Choroid plexus epithelial cell (primary cell): ENCODE measurements around the gene DIP2B.

Experiments
- DNase-seq: peaks from one replicate; pipeline ENCODE4 v3.0.0-alpha.2; 2010; ENCODE audit warnings: low read depth
- H3K4me3 ChIP-seq: 2 replicates; pipeline ENCODE4 v1.5.1; 2011; ENCODE audit warnings: low read depth, mild to moderate bottlenecking, control low read depth, low read length, moderate library complexity
- TF ChIP-seq, protein P1 (sequence below): conservative IDR thresholded peaks from 2 replicates; pipeline ENCODE4 v1.5.1; 2011; ENCODE audit warnings: low read depth, mild to moderate bottlenecking, control low read depth, inconsistent platforms, low read length, moderate library complexity

The DIP2B gene, protein sequence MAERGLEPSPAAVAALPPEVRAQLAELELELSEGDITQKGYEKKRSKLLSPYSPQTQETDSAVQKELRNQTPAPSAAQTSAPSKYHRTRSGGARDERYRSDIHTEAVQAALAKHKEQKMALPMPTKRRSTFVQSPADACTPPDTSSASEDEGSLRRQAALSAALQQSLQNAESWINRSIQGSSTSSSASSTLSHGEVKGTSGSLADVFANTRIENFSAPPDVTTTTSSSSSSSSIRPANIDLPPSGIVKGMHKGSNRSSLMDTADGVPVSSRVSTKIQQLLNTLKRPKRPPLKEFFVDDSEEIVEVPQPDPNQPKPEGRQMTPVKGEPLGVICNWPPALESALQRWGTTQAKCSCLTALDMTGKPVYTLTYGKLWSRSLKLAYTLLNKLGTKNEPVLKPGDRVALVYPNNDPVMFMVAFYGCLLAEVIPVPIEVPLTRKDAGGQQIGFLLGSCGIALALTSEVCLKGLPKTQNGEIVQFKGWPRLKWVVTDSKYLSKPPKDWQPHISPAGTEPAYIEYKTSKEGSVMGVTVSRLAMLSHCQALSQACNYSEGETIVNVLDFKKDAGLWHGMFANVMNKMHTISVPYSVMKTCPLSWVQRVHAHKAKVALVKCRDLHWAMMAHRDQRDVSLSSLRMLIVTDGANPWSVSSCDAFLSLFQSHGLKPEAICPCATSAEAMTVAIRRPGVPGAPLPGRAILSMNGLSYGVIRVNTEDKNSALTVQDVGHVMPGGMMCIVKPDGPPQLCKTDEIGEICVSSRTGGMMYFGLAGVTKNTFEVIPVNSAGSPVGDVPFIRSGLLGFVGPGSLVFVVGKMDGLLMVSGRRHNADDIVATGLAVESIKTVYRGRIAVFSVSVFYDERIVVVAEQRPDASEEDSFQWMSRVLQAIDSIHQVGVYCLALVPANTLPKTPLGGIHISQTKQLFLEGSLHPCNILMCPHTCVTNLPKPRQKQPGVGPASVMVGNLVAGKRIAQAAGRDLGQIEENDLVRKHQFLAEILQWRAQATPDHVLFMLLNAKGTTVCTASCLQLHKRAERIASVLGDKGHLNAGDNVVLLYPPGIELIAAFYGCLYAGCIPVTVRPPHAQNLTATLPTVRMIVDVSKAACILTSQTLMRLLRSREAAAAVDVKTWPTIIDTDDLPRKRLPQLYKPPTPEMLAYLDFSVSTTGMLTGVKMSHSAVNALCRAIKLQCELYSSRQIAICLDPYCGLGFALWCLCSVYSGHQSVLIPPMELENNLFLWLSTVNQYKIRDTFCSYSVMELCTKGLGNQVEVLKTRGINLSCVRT (N-terminal part only)

DNA sequence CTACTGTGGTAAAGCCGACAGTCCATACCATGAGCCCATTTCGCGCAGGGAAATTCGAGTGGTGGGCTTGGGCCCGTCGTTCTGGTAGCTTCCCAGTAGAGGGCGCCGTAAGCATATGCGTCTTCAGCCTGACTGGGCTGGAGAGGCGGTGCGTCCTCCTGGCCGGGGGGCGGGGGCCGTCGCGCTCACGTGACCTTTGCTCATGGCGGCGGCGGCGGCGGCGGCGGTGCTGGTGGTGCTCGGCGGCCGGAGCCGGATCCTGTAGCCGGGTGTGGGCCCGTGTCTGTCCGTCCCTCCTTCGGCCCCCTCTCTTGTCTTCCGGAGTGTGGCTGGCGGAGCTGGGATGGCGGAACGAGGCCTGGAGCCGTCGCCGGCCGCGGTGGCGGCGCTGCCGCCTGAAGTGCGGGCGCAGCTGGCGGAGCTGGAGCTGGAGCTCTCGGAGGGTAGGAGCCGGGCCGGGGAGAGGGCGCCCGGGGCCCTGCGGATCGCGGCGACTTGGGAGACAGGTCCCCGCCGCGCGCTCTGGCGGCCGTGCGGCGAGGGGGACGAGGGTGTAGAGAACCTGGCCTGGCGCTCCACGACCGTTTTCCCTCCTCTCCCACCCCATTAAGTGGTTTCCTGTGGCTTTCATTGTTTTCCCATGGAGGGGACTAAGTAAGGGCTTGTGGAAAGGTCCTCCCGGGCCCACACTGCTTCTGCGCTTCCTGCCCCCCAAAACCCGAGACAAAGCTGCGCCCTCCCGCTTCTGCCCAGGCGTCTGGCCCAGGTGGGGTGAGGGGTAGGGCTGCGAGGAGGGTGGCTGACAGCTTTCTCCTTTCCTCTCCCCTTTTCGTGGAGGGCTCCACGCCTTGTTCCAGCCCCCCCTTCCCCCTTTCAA is at the start of gene DIP2B:
DIP2B (plus strand) TSS at position 188 of the 877 bp plus-strand sequence; CDS start at position 344, 156 bp downstream.
- TF ChIP-seq, protein P1, sequence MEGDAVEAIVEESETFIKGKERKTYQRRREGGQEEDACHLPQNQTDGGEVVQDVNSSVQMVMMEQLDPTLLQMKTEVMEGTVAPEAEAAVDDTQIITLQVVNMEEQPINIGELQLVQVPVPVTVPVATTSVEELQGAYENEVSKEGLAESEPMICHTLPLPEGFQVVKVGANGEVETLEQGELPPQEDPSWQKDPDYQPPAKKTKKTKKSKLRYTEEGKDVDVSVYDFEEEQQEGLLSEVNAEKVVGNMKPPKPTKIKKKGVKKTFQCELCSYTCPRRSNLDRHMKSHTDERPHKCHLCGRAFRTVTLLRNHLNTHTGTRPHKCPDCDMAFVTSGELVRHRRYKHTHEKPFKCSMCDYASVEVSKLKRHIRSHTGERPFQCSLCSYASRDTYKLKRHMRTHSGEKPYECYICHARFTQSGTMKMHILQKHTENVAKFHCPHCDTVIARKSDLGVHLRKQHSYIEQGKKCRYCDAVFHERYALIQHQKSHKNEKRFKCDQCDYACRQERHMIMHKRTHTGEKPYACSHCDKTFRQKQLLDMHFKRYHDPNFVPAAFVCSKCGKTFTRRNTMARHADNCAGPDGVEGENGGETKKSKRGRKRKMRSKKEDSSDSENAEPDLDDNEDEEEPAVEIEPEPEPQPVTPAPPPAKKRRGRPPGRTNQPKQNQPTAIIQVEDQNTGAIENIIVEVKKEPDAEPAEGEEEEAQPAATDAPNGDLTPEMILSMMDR, result peak; percentile 91
- peak; percentile 92 for DNase-seq
- peak within 1 kb of the TSS; percentile 90 for H3K4me3 ChIP-seq

DNA sequence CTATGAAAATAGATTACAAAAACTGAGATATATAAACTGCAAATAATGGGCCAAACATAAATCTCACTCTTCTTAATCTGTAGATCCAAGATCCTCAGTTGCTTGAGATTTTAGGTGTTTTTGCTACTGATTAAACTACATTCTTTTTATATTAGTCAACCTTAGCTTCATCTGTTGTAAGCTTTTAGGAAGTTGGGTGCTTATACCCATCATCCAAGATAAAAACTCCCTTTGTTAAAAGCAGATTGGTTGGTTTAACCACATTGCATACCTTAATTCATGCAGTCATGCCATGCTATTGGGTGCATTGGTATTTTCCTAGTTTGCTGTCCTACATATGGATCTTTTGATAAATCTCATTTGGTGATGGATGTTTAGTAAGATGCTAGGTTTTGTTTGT is 46.2 kb upstream of the DIP2B start:
- peak; percentile 40 for DNase-seq
- no peak overlapping the region for H3K4me3 ChIP-seq
- TF ChIP-seq, protein P1, result no peak

DNA sequence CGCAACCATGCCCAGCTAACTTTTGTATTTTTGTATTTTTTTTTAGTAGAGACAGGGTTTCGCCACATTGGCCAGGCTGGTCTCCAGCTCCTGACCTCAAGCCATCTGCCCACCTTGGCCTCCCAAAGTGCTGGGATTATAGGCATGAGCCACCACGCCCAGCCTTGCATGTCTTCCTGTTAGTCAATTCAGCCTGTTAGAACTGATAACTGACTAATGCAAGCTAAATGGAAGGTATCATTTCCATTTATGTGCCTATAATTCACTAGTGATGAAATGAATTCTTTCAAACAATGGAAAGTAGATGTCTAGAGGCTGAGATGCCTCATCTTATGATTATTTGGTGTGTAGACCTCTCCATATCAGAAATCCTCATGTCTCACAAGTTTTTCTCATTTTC is 37.3 kb upstream of the DIP2B start:
- TF ChIP-seq, protein P1, result no peak
- H3K4me3 ChIP-seq, result no peak overlapping the region
- no peak for DNase-seq

DNA sequence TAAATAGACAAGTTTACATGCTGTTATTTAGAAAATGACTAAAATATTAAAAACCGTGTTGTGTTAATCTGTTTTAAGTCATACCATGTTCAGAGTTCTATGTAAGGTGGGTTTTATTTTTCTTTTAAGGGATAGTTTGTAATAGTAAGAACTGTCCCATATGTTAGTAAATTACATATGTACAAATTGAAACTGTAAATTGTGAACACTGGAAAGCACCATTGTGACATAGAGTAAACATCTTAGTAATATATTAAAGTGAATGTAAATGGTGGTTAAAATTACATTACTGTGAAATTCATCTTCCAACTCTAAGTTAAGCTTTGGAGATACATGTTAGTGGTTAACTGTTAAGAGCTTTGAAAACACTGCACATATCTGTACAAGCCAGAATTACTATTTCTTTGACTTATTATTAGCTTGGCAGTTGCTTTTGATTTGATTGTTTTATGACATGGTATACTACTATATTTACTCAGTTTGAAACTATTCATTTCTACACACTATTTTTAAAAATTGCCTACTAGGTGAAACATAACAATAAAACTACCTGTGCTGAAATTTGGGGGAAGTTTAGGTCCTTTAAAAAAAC is 27.4 kb upstream of the DIP2B start:
- TF ChIP-seq, protein P1, result no peak
- no peak for DNase-seq
- no peak overlapping the region for H3K4me3 ChIP-seq

DNA sequence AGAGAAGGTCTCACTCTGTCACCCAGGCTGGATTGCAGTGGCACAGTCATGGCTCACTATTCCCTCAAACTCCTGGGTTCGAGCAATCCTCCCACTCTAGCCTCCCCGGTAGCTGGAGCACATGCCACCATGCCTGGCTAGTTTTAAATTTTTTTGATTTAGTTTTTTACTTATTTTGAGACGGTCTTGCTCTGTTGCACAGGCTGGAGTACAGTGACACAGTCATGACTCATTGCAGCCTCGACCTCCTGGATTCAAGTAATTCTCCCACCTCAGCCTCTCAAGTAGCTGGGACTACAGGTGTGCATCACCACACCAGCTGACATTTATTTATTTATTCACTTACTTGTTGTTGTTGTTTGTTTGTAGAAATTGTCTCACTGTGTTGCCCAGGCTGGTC is 22.2 kb upstream of the DIP2B start:
- no peak overlapping the region for H3K4me3 ChIP-seq
- DNase-seq, result peak; percentile 15
- TF ChIP-seq, protein P1, result no peak
